ENCODE data around the gene MXD1. TPM values are rescaled to one million over a fixed set of nuclear protein-coding genes. Genes with fewer than 3 reads are reported as not detected.

Gene MXD1
- total RNA-seq, 1 experiment from 2014 or later: 6.5 TPM

DNA sequence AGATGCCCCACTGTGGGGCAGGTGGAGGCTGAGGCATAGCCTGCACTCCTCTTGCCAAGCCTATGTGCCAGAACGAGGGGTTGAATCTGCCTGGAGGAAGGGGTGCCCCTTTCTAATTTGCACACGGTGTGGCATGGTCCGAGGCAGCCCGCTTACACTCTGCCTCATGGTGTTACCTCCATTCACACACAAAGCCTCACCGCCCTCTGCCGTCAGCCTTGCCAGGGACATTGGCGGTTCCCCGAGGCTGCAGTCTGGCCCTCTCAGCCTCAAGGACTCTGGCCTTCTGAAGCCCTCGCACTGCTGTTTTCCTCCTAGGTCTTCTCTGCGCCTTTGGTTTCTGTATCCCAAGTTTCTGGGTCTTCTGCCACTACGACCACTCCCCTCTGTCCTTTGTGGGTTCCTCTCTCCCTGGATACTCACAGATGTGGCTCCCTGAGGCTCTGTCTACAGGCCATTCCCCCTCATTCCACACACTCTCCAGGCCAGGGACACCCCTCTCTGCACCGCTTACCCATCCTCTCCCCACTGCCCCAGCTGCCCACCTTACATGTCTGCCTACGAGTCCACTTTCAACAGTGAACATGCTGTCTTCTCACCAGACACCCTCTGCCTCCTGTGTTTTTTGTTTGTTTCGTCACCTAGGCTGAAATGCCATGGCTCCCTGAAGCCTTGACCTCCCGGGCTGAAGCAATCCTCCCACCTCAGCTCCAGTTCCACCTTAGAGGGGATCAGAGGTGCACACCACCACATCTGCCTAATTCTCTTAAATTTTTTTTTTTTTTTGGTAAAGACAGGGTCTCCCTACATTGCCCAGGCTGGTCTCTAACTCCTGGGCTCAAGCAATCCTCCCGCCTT, 54.4 kb downstream of the MXD1 start:
- ChIA-PET CTCF (no interaction called here), POLR2A (no interaction called here)
- Histone ChIP-seq H3K27me3 (ENCODE audit: control insufficient read depth, insufficient read depth, low read length) (no peaks in the 10 kb centered on the region), H3K9me3 (ENCODE audit: control insufficient read depth, insufficient read depth, low read depth, low read length) (no peaks in the 10 kb centered on the region), H3K27ac (ENCODE audit: low read length) (no peak overlapping the region), H3K36me3 (ENCODE audit: control insufficient read depth, insufficient read depth, low read length) (no peaks in the 10 kb centered on the region), H3K4me3 (ENCODE audit: low read depth in 2 of 2, low read length in 2 of 2) (no peak overlapping the region), H3K4me1 (ENCODE audit: control insufficient read depth, insufficient read depth, low read length) (no peaks in the 10 kb centered on the region)
- DNase-seq (ENCODE audit: low read depth, low spot score) (no peak), ATAC-seq (peak; percentile 37; the same call in 1 of the 2 replicates)
- no TSS peak for BruUV-seq (replicated peaks)
- in situ Hi-C loops (cut with HindIII; ENCODE audit: low pct_unique_long_range_greater_than_20kb, low sequenced_read_pairs) (no loop called here), intact Hi-C loops (cut with micrococcal nuclease; ENCODE audit: unreplicated experiment) (no loop called here)
- TF ChIP-seq, protein P1, sequence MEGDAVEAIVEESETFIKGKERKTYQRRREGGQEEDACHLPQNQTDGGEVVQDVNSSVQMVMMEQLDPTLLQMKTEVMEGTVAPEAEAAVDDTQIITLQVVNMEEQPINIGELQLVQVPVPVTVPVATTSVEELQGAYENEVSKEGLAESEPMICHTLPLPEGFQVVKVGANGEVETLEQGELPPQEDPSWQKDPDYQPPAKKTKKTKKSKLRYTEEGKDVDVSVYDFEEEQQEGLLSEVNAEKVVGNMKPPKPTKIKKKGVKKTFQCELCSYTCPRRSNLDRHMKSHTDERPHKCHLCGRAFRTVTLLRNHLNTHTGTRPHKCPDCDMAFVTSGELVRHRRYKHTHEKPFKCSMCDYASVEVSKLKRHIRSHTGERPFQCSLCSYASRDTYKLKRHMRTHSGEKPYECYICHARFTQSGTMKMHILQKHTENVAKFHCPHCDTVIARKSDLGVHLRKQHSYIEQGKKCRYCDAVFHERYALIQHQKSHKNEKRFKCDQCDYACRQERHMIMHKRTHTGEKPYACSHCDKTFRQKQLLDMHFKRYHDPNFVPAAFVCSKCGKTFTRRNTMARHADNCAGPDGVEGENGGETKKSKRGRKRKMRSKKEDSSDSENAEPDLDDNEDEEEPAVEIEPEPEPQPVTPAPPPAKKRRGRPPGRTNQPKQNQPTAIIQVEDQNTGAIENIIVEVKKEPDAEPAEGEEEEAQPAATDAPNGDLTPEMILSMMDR (IDR thresholded peaks at IDR 0.05): no peak
- TF ChIP-seq, protein P2, sequence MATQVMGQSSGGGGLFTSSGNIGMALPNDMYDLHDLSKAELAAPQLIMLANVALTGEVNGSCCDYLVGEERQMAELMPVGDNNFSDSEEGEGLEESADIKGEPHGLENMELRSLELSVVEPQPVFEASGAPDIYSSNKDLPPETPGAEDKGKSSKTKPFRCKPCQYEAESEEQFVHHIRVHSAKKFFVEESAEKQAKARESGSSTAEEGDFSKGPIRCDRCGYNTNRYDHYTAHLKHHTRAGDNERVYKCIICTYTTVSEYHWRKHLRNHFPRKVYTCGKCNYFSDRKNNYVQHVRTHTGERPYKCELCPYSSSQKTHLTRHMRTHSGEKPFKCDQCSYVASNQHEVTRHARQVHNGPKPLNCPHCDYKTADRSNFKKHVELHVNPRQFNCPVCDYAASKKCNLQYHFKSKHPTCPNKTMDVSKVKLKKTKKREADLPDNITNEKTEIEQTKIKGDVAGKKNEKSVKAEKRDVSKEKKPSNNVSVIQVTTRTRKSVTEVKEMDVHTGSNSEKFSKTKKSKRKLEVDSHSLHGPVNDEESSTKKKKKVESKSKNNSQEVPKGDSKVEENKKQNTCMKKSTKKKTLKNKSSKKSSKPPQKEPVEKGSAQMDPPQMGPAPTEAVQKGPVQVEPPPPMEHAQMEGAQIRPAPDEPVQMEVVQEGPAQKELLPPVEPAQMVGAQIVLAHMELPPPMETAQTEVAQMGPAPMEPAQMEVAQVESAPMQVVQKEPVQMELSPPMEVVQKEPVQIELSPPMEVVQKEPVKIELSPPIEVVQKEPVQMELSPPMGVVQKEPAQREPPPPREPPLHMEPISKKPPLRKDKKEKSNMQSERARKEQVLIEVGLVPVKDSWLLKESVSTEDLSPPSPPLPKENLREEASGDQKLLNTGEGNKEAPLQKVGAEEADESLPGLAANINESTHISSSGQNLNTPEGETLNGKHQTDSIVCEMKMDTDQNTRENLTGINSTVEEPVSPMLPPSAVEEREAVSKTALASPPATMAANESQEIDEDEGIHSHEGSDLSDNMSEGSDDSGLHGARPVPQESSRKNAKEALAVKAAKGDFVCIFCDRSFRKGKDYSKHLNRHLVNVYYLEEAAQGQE (IDR thresholded peaks at IDR 0.05; ENCODE audit: insufficient read depth in 1 of 2, low read depth in 2 of 2, low read length in 1 of 2): no peak
- TF ChIP-seq SIN3A (IDR thresholded peaks at IDR 0.05; ENCODE audit: borderline replicate concordance, insufficient read depth, low read depth, low read length) (no peak), TCF7L2 (IDR thresholded peaks at IDR 0.05; ENCODE audit: low read depth, low read length) (no peak), POLR2AphosphoS5 (IDR thresholded peaks at IDR 0.05; ENCODE audit: low read depth, low read length) (no peak)

DNA sequence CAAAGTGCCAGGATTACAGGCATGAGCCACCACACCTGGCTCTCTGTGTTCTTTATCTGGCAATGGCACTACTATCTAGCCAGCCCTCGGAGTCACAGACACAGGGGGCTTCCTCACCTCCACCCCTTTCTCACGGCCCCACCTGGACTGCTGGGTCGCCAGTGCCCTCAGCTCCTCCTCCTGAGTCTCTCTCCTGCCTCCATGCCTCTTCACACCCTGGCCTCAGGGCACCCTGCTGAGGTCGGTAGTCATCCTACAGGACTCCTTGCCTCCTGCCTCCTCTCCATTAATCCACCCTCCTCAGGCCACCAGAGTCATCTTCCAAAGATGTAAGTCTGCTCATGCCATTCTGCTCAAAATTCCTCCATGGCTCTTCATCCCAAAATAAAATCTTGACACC, 55.1 kb downstream of the MXD1 start:
- BruUV-seq (replicated peaks): no TSS peak
- CTCF ChIA-PET: no interaction called here

More for the DNA sequence above, 55.1 kb downstream of the MXD1 start:
- Histone ChIP-seq H3K27ac (ENCODE audit: low read length) (no peak overlapping the region), H3K36me3 (ENCODE audit: control insufficient read depth, insufficient read depth, low read length) (no peaks in the 10 kb centered on the region), H3K4me1 (ENCODE audit: control insufficient read depth, insufficient read depth, low read length) (no peaks in the 10 kb centered on the region), H3K27me3 (ENCODE audit: control insufficient read depth, insufficient read depth, low read length) (no peaks in the 10 kb centered on the region), H3K4me3 (ENCODE audit: low read depth in 2 of 2, low read length in 2 of 2) (no peak overlapping the region), H3K9me3 (ENCODE audit: control insufficient read depth, insufficient read depth, low read depth, low read length) (no peaks in the 10 kb centered on the region)
- no peak for ATAC-seq
- in situ Hi-C loops (cut with HindIII; ENCODE audit: low pct_unique_long_range_greater_than_20kb, low sequenced_read_pairs) (no loop called here), intact Hi-C loops (cut with micrococcal nuclease; ENCODE audit: unreplicated experiment) (no loop called here)
- DNase-seq (ENCODE audit: low read depth, low spot score): no peak
- POLR2A ChIA-PET: no interaction called here
- TF ChIP-seq, protein P1 (IDR thresholded peaks at IDR 0.05): no peak
- TF ChIP-seq POLR2AphosphoS5 (IDR thresholded peaks at IDR 0.05; ENCODE audit: low read depth, low read length) (no peak), SIN3A (IDR thresholded peaks at IDR 0.05; ENCODE audit: borderline replicate concordance, insufficient read depth, low read depth, low read length) (no peak), TCF7L2 (IDR thresholded peaks at IDR 0.05; ENCODE audit: low read depth, low read length) (no peak)
- TF ChIP-seq, protein P2 (IDR thresholded peaks at IDR 0.05; ENCODE audit: insufficient read depth in 1 of 2, low read depth in 2 of 2, low read length in 1 of 2): no peak
